ENCODE results near the gene COL13A1.

The COL13A1 gene

GRCh38 chr10:69801434-69802315 lies at the start of gene COL13A1:
Gene COL13A1 (plus strand): TSS chr10:69801906. CDS start chr10:69802424, 518 bp downstream.
- no peak for FAIRE-seq

- no peak for FAIRE-seq
Observed at GRCh38 chr10:69752479-69752878, 49.2 kb upstream of the COL13A1 start.

GRCh38 chr10:69756279-69756678 lies 45.4 kb upstream of the COL13A1 start:
- no peak for FAIRE-seq

- FAIRE-seq = no peak
Observed at GRCh38 chr10:69757206-69757552, 44.5 kb upstream of the COL13A1 start.

- no peak for FAIRE-seq
Observed at GRCh38 chr10:69757553-69758309, 44.0 kb upstream of the COL13A1 start.

- FAIRE-seq = no peak
Observed at GRCh38 chr10:69758310-69758728, 43.4 kb upstream of the COL13A1 start.

GRCh38 chr10:69759641-69760040 lies 42.1 kb upstream of the COL13A1 start:
- no peak for FAIRE-seq

- FAIRE-seq = no peak
Observed at GRCh38 chr10:69760072-69760471, 41.6 kb upstream of the COL13A1 start.

- no peak for FAIRE-seq
Observed at GRCh38 chr10:69761320-69761719, 40.4 kb upstream of the COL13A1 start.

GRCh38 chr10:69766161-69766910 lies 35.4 kb upstream of the COL13A1 start:
- no peak for FAIRE-seq

GRCh38 chr10:69767793-69768192 lies 33.9 kb upstream of the COL13A1 start:
- FAIRE-seq = no peak

GRCh38 chr10:69768386-69768785 lies 33.3 kb upstream of the COL13A1 start:
- no peak for FAIRE-seq

GRCh38 chr10:69769395-69769992 lies 32.2 kb upstream of the COL13A1 start:
- no peak for FAIRE-seq

GRCh38 chr10:69772933-69773704 lies 28.6 kb upstream of the COL13A1 start:
- FAIRE-seq = no peak

GRCh38 chr10:69774596-69774995 lies 27.1 kb upstream of the COL13A1 start:
- no peak for FAIRE-seq

- FAIRE-seq = no peak
Observed at GRCh38 chr10:69780077-69780476, 21.6 kb upstream of the COL13A1 start.

GRCh38 chr10:69781576-69781975 lies 20.1 kb upstream of the COL13A1 start:
- FAIRE-seq = no peak

- no peak for FAIRE-seq
Observed at GRCh38 chr10:69783515-69783914, 18.2 kb upstream of the COL13A1 start.

GRCh38 chr10:69786791-69787190 lies 14.9 kb upstream of the COL13A1 start:
- FAIRE-seq = no peak

GRCh38 chr10:69787681-69788080 lies 14.0 kb upstream of the COL13A1 start:
- FAIRE-seq = no peak

- no peak for FAIRE-seq
Observed at GRCh38 chr10:69789164-69789576, 12.5 kb upstream of the COL13A1 start.

GRCh38 chr10:69791812-69792211 lies 9.9 kb upstream of the COL13A1 start:
- FAIRE-seq = no peak

Data from colon (tissue), 2 donors.